HG03025 (cell line): ENCODE measurements around the gene VPS13A.
"Not testable (repeated sequence)": the region's sequence is repeated elsewhere in the genome, so short reads cannot be mapped to it uniquely, and the experiment has no call there.

ENCODE experiments used
- ATAC-seq: cut with Tn5 transposase; IDR thresholded peaks from one replicate; pipeline ENCODE4 v1.9.1; 2021; ENCODE audit warnings: mild to moderate bottlenecking, moderate library complexity; ENCODE audit not compliant: unreplicated experiment, low FRiP score

Gene VPS13A

DNA sequence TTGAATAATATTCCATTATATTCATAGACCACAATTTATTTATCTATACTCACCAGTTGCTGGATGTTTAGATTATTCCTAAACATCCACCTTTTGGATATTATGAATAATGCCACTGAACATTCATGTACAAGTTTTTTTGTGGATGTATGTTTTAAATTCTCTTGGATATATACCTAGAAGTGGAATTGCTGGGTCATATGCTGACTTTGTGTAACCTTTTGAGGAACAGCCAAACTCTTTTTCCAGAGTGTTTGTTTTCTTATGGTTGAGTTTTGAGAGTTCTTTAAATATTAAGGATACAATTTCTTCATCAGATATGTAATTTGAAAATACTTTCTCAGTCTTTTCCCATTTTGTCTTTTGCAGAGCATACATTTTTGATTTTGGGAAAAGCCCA is 2.7 kb downstream of the VPS13A start:
- ATAC-seq: no peak

GRCh38 chr9:77183581-77183980 is 6.2 kb downstream of the VPS13A start:
- no peak for ATAC-seq

DNA sequence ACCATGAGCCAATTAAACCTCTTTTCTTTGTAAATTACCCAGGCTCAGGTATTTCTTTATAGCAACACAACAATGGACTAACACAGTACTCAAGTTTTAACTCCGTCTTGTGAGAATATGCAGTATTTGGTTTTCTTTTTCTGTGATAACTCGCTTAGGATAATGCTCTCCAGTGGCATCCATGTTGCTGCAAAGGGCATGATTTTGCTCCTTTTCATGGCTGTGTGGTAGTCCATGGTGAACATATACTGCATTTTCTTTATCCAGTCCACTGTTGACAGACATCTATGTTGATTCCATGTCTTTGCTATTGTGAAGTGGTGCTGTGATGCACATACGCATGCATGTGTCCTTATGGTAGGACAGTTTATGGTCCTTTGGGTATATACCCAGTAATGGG is 10.9 kb downstream of the VPS13A start:
- ATAC-seq: no peak

DNA sequence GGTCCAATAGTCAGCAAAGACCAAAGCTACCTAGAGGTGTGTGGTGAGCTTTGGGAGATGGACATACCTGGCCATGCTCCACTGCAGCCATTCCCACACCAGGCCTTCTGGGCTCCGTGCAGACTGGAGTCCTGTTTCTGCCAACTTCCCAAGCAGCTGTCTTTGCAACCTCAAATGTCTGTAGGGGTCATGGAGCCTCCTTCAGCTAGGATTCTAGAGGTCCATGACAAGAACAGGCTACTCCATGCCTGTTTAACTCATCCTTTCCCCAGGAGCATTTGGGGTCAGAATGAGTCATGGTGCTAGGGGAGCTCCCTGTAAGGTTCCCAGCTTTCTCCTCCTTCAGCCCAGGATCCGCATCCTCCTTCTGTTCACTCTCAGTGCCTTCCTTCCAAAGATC is 17.1 kb downstream of the VPS13A start:
- no peak for ATAC-seq

GRCh38 chr9:77210116-77210515 is 32.8 kb downstream of the VPS13A start:
- no peak for ATAC-seq

DNA sequence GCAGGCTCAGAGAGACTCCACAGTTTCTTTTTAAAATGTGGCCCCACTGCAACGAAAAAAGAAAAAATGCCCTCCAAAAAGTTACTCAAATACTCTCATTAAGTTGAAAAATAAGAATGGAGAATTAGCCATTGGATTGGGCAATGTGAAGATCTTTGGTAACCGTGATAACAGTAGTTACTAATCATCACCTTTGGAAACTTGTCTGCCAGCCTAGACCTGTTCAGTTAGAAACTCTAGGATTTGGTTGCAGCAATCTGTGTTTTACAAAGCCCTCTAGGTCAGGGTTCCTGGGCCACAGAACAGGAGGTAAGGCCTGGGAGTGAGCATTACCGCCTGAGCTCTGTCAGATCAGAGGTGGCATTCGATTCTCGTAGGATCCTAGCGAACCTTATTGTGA is 34.2 kb downstream of the VPS13A start:
- ATAC-seq: no peak

DNA sequence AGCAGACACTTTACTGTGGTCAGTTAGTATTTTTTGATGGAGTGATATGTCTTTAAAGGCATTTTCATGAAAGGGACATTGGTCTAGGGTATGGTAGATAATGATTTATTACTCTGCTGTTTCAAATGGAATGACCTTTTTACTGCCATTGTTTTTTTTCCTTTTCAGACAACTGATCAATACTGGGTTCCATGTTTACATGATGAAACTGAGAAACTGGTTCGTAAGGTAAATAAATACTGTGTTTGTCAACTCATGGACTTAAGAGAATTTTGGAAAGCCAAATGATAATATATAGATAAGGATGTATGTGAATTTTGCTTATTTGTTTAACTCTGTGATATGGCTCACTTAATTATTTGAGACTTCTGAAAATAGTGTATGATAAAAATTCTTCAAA is 35.5 kb downstream of the VPS13A start:
- ATAC-seq: no peak

- no peak for ATAC-seq
Observed at GRCh38 chr9:77215874-77216273, 38.5 kb downstream of the VPS13A start.

DNA sequence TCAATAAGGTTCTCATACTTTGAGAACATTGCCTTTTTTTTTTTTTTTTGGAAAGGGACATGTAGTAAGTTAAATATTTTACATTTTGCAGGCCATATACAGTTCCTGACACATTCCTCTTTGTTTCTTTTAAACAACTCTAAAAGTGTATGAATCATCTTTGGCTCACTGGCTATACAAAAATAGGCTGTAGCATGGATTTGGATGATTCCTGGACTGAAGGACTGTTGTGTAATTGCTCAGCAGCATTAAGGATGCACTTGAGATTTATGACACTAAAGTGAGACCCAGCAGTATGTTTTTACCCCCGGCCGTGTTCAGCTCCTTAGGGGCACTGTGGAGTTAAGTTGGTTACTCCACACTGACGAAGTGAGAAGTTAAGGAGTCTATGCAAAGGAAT is 41.3 kb downstream of the VPS13A start:
- no peak for ATAC-seq

GRCh38 chr9:77221431-77221830 is 44.1 kb downstream of the VPS13A start:
- ATAC-seq: no peak

GRCh38 chr9:77224746-77225312 is 47.5 kb downstream of the VPS13A start:
- no peak for ATAC-seq

GRCh38 chr9:77236693-77237092 is 59.4 kb downstream of the VPS13A start:
- no peak for ATAC-seq

DNA sequence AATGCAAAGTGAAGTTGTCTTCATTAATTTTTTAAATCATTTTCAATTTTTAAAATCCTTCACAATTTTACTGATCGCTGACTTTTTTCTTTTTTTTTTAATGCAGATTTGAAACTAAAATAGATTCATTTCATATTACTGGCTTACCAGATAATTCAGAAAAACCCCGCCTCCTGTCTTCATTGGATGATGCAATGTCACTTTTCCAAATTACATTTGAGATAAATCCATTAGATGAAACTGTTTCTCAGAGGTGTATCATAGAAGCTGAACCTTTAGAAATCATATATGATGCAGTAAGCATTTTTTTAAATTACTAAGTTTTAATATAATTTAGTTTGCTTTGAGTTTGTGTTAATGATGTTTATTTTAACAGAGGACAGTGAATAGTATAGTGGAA is 60.6 kb downstream of the VPS13A start:
- no peak for ATAC-seq

DNA sequence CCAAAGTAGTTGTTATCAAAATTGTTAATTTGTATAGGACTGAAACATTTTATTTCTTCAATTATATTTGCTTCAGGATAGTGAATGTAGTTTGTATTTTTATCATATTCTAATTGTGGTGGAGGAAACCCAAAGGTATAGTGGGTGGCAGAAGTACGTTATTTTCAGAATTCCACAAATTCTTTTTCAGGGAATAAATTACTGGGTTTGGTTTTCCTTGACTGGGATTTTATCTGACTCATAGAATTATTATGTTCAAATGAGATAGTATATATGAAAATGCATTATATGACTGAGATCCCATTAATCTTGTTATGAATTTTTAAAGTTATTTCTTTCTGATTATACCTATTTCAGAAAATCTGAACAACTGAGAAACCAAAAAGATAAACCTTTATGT is 73.7 kb downstream of the VPS13A start:
- ATAC-seq: no peak

GRCh38 chr9:77257275-77257674 is 79.9 kb downstream of the VPS13A start:
- ATAC-seq: no peak

DNA sequence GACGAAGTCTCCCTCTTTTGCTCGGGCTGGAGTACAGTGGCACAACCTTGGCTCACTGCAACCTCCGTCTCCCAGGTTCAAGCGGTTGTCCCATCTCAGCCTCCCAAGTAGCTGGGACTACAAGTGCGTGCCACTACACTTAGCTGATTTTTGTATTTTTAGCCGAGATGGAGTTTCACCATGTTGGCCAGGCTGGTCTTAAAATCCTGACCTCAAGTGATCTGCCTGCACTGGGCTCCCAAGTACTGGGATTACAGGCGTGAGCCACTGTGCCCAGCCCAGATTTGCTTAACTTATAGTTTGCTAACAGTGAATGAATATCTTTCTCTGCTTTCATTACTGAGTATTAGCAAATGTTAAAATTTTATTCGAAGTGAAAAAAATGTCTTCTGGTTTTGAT is 84.3 kb downstream of the VPS13A start:
- ATAC-seq: no peak

- not testable (repeated sequence) for ATAC-seq
Observed at GRCh38 chr9:77267762-77268161, 90.4 kb downstream of the VPS13A start.

DNA sequence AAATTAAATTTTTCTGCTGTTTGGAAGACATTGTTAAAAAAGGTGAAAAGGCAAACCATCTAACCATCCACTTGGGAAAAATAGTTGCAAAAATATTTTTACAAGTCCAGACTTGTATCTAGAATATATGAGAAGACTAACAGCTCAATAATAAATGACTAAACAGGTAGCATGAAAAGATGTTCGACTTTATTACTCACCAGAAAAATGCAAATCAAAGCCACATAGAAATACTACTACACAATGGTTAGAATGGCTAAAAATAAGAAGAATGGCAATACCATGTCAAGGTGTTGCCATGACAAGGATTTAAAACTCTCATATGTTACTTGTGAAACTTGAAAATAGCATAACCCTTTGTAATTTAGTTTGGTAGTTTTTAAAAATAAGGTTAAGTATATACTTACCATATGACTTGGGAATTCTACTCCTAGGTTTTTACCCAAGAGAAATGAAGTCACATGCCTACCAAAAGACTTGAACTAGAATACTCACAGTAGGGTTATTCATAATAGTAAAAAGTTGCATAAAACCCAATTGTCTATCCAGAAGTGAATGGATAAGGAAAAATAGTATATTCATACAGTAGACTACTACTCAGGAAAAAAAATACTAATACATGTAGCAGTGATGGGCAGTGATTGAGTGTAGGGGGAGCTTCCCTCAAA is 93.8 kb downstream of the VPS13A start:
- ATAC-seq: no peak

DNA sequence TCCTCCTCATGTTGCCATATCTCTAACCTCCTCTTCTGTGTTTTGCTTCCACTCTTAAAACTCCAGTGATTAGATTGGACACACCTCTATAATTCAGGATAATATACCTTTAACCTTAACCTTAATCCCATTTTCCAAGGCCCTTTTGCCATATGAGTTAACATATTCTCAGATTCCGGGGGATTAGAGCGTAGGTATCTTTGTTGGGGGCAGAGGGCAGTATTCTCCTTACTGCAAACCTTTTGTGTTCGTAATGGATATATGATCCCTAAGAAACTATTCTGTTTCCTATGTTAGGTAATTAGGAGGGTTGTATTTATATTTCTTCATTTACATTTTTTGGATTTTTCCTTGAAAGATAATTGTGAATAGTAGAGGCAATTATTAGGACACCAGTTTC is 99.5 kb downstream of the VPS13A start:
- no peak for ATAC-seq

DNA sequence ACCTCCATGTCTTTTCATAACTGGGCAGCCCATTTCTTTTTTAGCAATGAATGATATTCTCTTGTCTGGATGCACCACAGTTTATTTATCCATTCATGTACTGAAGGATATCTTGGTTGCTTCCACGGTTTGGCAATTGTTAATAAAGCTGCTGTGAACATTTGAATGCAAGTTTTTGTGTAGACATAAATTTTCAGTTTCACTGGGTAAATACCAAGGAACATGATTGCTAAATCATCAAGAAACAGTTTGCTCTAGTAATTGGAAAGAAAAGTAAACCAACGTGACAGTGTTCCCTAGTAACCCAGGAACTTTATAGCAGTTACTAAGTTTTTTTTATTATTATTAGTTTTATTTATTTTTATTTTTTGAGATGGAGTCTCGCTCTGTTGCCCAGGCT is 100.4 kb downstream of the VPS13A start:
- ATAC-seq: no peak

- no peak for ATAC-seq
Observed at GRCh38 chr9:77283991-77284390, 106.7 kb downstream of the VPS13A start.

DNA sequence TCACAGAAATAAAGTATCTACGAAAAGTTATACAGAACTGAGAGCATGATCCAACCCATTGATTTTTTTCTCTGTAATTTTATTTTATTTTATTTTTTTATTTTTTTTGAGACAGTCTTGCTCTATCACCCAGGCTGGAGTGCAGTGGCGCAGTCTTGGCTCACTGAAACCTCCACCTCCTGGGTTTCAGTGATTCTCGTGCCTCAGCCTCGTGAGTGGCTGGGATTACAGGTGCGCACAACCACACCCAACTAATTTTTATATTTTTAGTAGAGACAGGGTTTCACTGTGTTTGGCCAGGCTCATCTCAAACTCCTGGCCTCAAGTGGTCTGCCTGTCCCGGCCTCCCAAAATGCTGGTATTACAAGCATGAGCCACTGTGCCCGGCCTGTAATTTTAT is 107.3 kb downstream of the VPS13A start:
- ATAC-seq: no peak

- no peak for ATAC-seq
Observed at GRCh38 chr9:77290373-77290772, 113.0 kb downstream of the VPS13A start.
